Stromal cell of bone marrow (primary cell): Measurements from ENCODE around the gene MYO1E.

Experiments
- DNase-seq: peaks from one replicate; pipeline ENCODE4 v3.0.0-alpha.2; 2012; ENCODE audit warnings: low read depth

The MYO1E gene

GRCh38 chr15:59259137-59259943 lies 113.3 kb downstream of the MYO1E start:
- no peak for DNase-seq

GRCh38 chr15:59258317-59258716 lies 114.4 kb downstream of the MYO1E start:
- no peak for DNase-seq

GRCh38 chr15:59257140-59257539 lies 115.5 kb downstream of the MYO1E start:
- no peak for DNase-seq

- no peak for DNase-seq
These were observed 116.2 kb downstream of the MYO1E start for GRCh38 chr15:59256482-59256881.

GRCh38 chr15:59255680-59256336 lies 116.9 kb downstream of the MYO1E start:
- DNase-seq = no peak

GRCh38 chr15:59252137-59252536 lies 120.5 kb downstream of the MYO1E start:
- no peak for DNase-seq

GRCh38 chr15:59251001-59251845 lies 121.4 kb downstream of the MYO1E start:
- DNase-seq = no peak

GRCh38 chr15:59250249-59250648 lies 122.4 kb downstream of the MYO1E start:
- no peak for DNase-seq

GRCh38 chr15:59249816-59250215 lies 122.9 kb downstream of the MYO1E start:
- DNase-seq = no peak

- DNase-seq = peak; percentile 52
These were observed 125.3 kb downstream of the MYO1E start for GRCh38 chr15:59247364-59247763.

GRCh38 chr15:59245559-59245958 lies 127.1 kb downstream of the MYO1E start:
- DNase-seq = no peak

GRCh38 chr15:59244337-59244736 lies 128.3 kb downstream of the MYO1E start:
- no peak for DNase-seq

- no peak for DNase-seq
These were observed 129.0 kb downstream of the MYO1E start for GRCh38 chr15:59243622-59244021.

GRCh38 chr15:59242649-59243048 lies 130.0 kb downstream of the MYO1E start:
- no peak for DNase-seq

GRCh38 chr15:59240036-59240435 lies 132.6 kb downstream of the MYO1E start:
- DNase-seq = no peak

GRCh38 chr15:59237924-59238331 lies 134.7 kb downstream of the MYO1E start:
- no peak for DNase-seq

- DNase-seq = no peak
These were observed 135.4 kb downstream of the MYO1E start for GRCh38 chr15:59237119-59237855.

GRCh38 chr15:59236394-59236793 lies 136.3 kb downstream of the MYO1E start:
- DNase-seq = no peak

GRCh38 chr15:59232476-59232875 lies 140.2 kb downstream of the MYO1E start:
- DNase-seq = peak; percentile 92

GRCh38 chr15:59230531-59231055 lies 142.1 kb downstream of the MYO1E start:
- no peak for DNase-seq

- DNase-seq = no peak
These were observed 143.2 kb downstream of the MYO1E start for GRCh38 chr15:59229453-59229852.

GRCh38 chr15:59229015-59229414 lies 143.7 kb downstream of the MYO1E start:
- DNase-seq = no peak
